Astrocyte of the spinal cord (primary cell): ENCODE results near the gene NCKAP5.

ENCODE experiments used
- DNase-seq: peaks from one replicate; pipeline ENCODE4 v3.0.0; 2011; ENCODE audit warnings: low read depth, low spot score
- H3K4me3 ChIP-seq: 2 replicates; pipeline ENCODE4 v1.5.1; 2011; ENCODE audit warnings: low read depth, mild to moderate bottlenecking, low read length, moderate library complexity
- in situ Hi-C: cut with HindIII; loops from 2 replicates; pipeline ENCODE4 v1.10.0; 2017; ENCODE audit warnings: low sequenced_read_pairs
- TF ChIP-seq, protein P1 (sequence below): IDR thresholded peaks from 2 replicates; pipeline ENCODE4 v1.5.1; 2012; ENCODE audit warnings: low read depth, mild to moderate bottlenecking, low read length, inconsistent platforms

NCKAP5 gene

DNA sequence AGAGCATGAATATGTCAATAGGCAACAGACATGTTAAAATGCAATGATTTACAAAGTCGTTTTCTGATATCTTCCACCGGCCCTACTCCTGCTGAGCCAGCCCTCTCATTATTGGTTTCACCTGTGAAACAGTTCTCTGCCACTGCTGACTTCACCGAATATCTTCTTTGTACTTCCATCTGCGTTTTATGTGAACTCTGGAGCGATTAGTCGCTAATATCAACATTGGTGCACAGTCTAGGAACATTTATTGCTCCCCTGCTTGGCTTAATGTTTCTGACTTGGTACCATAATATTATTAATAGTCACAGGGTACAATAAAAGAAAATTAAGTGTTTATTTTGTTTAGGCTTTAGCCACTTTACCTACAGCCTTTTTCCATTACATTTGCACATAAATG is 105.5 kb downstream of the NCKAP5 start:
- no peak overlapping the region for H3K4me3 ChIP-seq
- DNase-seq = no peak
- in situ Hi-C loops = no loop called here
- TF ChIP-seq, protein P1, sequence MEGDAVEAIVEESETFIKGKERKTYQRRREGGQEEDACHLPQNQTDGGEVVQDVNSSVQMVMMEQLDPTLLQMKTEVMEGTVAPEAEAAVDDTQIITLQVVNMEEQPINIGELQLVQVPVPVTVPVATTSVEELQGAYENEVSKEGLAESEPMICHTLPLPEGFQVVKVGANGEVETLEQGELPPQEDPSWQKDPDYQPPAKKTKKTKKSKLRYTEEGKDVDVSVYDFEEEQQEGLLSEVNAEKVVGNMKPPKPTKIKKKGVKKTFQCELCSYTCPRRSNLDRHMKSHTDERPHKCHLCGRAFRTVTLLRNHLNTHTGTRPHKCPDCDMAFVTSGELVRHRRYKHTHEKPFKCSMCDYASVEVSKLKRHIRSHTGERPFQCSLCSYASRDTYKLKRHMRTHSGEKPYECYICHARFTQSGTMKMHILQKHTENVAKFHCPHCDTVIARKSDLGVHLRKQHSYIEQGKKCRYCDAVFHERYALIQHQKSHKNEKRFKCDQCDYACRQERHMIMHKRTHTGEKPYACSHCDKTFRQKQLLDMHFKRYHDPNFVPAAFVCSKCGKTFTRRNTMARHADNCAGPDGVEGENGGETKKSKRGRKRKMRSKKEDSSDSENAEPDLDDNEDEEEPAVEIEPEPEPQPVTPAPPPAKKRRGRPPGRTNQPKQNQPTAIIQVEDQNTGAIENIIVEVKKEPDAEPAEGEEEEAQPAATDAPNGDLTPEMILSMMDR = no peak

DNA sequence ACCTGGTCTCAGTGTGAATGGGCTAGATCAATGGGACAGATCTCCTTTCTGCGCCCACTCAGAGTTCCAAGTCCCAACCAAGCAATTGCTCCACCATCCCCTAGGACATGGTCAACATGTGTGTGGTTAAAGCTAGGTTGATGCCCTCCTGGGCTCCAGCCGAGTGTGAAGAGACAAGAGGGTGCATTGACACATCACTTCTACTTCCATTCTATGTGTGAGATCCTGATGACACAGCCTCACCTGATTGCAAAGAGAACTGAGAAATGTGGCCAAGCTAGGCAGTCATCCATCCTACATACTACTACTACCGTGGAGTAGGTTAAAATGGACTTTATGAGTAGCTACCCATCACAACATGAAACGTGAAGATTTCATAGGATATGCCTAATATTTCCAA is 106.8 kb downstream of the NCKAP5 start:
- in situ Hi-C loops = no loop called here
- DNase-seq = no peak
- no peak overlapping the region for H3K4me3 ChIP-seq
- TF ChIP-seq, protein P1 = no peak

DNA sequence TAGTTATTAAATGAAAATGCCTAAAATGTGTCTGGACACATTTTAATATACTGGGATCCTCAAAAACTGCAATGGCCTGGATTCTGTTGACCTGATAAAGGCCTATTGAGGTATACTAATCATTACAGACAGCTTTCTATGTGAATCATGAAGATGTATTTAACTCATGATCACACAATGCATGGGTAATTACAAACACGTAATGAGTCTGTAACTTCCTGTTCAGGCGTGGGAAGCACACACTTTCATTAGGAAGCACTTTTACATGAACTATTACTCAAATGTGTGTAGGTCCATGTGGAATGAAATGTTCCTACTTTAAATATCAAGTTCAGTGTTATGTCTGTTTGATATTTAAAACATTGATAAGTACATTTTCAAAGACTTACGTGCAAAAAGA is 108.7 kb downstream of the NCKAP5 start:
- no peak for DNase-seq
- in situ Hi-C loops = no loop called here
- no peak overlapping the region for H3K4me3 ChIP-seq
- TF ChIP-seq, protein P1 = no peak

DNA sequence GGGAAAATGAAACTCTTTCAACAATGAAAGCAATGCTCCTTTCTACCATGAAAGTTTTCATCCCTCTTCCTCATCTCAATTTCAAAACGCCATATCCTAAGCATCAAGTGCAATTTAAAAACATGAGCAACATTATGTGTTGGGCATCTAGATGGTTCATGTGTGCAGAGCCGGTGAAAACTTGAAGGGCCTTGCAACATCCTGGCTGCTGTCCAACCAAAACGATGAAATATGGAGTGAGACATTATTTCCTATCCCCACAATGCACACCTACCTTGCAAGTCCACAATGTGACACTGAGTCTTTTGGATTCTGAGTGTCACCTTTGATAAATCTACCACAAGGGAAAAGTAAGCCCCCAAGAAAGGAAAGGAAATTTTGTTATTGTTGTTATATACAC is 110.0 kb downstream of the NCKAP5 start:
- H3K4me3 ChIP-seq = no peak overlapping the region
- TF ChIP-seq, protein P1 = no peak
- DNase-seq = peak; percentile 20
- in situ Hi-C loops = no loop called here

DNA sequence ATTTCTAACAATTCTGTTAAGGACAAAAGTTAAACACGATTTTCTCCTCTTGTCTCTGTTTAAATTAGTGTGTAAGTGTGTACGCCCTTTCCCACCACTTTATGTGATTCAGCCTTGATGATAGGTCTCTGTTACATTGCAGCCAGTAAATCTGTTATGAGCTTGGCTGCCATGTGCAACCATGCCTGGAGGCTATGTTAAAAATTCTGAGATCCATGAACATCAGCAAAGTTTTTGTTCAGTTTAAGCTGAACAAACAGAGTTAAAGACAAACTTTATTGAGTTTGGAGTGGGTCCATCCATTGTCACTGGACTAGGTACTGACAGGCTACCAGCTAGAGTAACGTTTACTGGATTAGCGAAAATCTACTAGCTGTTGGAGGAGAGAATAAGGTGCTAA is 110.4 kb downstream of the NCKAP5 start:
- H3K4me3 ChIP-seq = no peak overlapping the region
- no peak for DNase-seq
- in situ Hi-C loops = no loop called here
- TF ChIP-seq, protein P1 = no peak

DNA sequence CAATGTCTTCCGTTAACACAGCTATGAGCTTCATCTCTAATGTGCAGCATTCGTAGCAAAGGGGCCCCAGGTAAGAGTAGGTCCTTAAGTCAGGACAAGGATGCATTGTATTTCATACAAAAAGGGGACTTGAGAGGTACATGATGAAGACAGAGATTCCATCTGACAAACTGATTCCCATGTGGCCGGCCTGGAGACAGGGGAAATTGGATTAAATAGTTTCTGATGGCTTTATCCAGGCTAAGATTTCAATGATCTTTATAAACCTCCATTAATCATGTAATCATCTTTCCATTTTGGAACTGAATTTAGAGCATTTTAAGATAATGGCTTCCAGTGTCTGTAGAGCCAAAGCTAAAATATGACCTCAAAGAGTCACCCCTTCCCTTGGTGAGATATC is 111.3 kb downstream of the NCKAP5 start:
- H3K4me3 ChIP-seq = no peak overlapping the region
- TF ChIP-seq, protein P1 = no peak
- DNase-seq = no peak
- in situ Hi-C loops = no loop called here

DNA sequence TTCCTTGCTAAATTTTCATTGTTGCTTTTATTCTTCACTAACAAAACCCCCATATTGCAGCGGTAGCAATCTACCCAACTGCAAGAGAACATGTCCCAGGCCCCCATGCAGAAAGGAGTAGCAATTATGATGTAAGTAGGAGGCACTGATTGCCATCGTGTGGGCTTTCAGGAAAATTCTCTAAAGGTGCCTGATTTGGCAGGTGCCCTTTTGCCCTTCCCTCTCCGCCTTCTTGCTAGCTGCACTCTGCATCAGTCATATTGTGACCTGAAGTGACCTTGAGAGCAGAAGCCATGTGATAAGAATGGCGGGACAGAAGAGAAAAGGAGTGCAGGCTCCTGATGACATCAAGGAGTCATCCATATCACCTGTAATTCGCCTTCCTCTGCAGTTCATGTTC is 112.1 kb downstream of the NCKAP5 start:
- DNase-seq = no peak
- TF ChIP-seq, protein P1 = no peak
- in situ Hi-C loops = no loop called here
- no peak overlapping the region for H3K4me3 ChIP-seq
